GM04504 (cell line): ENCODE results near the gene TNRC6A.
"Not testable (repeated sequence)": the region's sequence is repeated elsewhere in the genome, so short reads cannot be mapped to it uniquely, and the experiment has no call there.

ENCODE experiments used
- DNase-seq: peaks from one replicate; pipeline ENCODE4 v3.0.0-alpha.2; 2012; ENCODE audit warnings: low read depth

The TNRC6A gene

GRCh38 chr16:24759006-24759405, 29.6 kb downstream of the TNRC6A start:
- no peak for DNase-seq

DNA sequence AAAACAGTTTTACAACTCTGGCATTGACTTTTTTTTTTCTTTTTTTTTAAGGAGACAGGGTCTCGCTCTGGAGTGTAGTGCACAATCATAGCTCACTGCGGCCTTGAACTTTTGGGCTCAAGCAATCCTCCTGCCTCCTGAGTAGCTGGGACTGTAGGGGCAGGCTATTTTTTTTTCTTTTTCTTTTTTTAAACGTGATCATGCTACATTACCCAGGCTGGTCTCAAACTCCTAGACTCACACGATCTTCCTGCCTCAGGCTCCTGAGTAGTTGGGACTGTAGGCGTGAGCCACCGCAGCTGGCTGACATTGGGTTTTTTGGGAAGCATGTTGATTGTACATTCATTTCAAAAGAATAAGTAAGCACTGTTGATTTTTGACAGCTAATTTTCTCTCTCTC, 32.1 kb downstream of the TNRC6A start:
- DNase-seq, result no peak

- no peak for DNase-seq
Measured at GRCh38 chr16:24764916-24765315, 35.5 kb downstream of the TNRC6A start.

DNA sequence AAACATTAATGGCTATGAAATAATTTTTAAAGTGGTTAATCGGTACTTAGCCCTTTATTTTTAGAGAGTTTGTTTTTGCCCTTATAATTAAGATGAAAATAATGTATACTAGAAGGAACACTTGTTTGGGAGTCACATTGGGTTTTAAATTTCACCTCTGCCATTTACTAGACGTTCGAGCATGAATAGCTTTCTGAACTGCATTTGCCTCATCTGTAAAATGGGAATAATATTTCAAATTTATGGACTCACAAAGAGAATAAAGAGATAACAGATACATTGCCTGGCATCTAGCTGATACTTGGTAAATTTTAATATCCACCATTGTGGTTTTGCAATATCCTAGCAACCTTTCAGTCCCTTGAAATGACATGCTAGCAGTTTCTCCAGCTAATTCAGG, 36.6 kb downstream of the TNRC6A start:
- no peak for DNase-seq

GRCh38 chr16:24769806-24770205, 40.4 kb downstream of the TNRC6A start:
- DNase-seq, result no peak

GRCh38 chr16:24771132-24771778, 41.8 kb downstream of the TNRC6A start:
- DNase-seq, result no peak

GRCh38 chr16:24771779-24772157, 42.3 kb downstream of the TNRC6A start:
- DNase-seq, result no peak

DNA sequence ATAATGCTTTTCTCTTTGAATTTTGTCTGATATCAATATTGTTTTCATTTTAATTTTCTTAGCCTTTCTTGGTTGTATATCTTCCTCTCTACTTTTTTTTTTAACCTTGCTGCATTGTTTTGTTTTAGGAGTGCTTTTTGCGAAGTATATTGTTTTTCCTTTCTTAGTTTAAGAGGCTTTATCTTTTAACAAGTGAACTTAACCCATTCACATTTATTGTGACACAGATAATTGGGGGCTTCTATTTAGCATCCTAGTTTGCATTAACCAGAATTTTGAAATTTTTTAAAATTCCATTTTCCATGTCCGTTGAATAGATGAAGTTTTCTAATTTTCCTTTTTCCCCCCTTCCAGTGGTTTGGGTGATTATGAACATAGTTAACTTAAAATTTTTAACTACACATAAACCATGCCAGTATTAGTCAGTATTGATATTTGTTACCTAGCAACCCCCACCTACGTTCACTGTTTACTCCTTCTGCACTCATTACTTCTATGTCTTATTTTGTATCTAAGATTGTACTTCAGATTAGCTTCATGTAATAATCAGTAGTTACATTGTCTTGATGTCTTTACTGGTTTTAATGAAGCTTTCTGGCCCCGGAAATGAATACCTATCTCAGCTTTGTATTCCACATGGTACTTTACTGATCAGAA, 44.4 kb downstream of the TNRC6A start:
- no peak for DNase-seq

- DNase-seq, result no peak
Measured at GRCh38 chr16:24774510-24774909, 45.1 kb downstream of the TNRC6A start.

DNA sequence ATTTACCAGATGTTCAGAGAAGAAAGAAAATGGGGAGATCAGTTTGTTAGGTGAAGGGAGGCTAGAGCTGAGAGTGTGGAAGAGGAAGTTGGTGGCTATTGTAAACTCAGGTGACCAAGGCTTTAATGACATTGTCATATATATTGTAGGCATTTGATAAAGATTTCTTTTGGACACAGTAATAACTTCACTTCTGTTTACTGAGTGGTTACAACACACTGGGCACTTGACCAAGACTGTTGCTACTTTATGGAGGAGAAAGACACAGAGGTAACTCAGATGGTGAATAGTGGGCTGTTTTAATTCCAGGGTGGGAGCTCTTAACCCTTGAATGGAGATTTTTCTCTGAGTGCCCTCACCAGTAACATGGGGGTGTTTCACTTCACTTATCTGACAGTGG, 46.0 kb downstream of the TNRC6A start:
- DNase-seq, result peak; percentile 11

DNA sequence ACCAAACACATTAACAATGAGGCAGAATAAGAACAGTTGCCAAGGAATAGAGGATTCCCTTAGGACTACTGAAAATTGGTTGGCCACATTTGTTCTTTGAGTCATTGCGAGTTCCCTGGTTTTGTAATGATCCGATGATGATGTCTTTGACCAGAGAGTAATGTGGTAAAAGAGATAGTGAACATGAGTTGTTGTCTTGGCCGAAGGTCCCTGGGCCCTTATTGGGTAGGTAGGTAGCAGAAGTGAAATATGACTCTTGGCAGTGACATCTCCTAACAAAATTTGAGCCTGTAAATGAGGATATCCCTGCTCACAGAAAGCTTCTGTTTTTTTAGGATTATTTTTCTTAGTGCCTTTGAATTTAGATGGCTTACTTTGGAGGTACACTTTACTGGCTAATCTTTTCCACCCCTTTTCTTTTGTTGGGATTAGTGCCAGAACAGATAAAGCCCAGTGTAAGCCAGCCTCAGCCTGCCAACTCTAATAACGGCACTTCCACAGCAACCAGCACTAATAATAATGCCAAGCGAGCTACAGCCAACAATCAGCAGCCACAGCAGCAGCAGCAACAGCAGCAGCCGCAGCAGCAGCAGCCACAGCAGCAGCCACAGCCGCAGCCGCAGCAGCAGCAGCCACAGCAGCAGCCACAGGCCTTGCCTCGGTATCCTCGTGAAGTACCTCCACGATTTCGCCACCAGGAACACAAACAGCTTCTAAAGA, 47.2 kb downstream of the TNRC6A start:
- no peak for DNase-seq

DNA sequence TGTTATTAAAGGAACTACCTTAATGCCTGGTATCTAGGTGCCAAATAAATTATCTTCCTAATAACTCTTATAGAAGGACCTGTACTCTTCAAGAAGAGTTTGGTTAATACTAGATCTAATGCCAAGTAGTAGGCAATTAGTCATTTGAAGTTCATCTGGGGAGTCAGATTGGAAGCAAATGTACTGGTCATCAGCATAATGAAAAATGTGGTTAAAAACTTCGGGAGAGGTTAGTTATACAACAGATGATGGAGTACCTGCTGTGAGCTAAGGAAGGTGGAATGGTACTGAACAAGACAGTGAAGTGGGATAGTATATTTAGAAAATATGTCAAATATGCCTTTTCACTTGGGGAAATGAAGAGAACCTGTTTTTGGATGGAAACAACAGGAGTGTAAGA, 49.2 kb downstream of the TNRC6A start:
- DNase-seq, result no peak

DNA sequence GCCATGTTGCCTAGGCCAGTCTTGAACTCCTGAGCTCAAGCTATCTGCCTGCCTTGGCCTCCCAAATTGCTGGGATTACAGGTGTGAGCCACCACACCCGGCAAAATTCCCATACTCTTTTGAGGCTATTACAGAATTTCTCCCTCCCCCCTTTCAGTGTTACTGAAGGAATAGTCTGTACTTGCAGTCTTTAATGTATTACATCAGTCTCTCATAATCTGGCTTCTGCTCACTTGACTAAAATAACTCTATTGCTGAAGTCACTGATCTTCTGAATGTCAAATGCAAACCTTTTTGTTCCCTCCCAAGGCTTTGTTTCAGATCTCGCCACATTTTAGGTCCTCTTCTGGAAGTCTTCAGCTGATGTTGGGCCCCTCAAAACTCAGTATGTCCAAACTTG, 51.8 kb downstream of the TNRC6A start:
- DNase-seq, result no peak

- DNase-seq, result no peak
Measured at GRCh38 chr16:24784121-24784520, 54.7 kb downstream of the TNRC6A start.

DNA sequence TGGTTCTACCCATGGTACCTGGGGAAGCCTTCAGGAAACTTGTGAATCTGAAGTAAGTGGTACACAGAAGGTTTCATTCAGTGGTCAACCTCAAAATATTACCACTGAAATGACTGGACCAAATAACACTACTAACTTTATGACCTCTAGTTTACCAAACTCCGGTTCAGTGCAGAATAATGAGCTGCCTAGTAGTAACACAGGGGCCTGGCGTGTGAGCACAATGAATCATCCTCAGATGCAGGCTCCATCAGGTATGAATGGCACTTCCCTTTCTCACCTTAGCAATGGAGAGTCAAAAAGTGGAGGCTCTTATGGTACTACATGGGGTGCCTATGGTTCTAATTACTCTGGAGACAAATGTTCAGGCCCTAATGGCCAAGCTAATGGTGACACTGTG, 60.4 kb downstream of the TNRC6A start:
- no peak for DNase-seq

- no peak for DNase-seq
Measured at GRCh38 chr16:24800586-24800985, 71.1 kb downstream of the TNRC6A start.

- DNase-seq, result no peak
Measured at GRCh38 chr16:24801761-24802302, 72.4 kb downstream of the TNRC6A start.

GRCh38 chr16:24805484-24805883, 76.0 kb downstream of the TNRC6A start:
- no peak for DNase-seq

DNA sequence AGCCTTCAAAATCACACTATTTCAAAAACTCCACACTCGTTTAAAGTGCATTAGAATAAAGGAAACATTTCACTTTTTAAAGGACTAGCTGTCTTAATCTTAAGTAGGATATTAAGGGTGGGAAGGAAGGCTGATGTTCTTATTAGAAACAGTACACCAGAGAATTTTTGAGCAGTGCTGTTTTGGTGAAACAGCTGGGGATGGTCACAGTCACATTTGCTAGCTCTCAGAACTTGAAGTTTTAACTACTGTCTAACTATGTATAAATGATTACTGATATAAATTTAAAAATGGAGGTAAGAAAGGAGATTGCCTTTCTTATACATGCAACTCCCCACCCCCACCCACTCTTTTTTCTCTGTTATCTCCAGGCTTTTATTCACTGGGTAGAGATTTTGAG, 77.8 kb downstream of the TNRC6A start:
- no peak for DNase-seq

- no peak for DNase-seq
Measured at GRCh38 chr16:24810951-24811843, 81.7 kb downstream of the TNRC6A start.

DNA sequence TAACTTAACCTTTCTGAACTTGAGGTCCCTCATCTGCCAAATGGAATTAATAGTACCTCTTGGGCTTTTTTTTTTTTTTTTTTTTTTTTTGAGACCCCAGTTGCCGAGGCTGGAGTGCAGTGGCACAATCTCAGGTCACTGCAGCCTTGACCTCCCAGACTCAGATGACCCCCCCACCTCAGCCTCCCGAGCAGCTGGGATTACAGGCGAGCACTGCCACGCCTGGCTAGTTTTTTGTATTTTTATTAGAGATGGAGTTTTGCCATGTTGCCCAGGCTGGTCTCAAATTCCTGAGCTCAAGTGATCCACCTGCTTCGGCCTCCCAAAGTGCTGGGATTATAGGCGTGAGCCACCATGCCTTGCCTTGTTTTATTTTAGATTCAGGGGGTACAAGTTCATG, 83.4 kb downstream of the TNRC6A start:
- not testable (repeated sequence) for DNase-seq

GRCh38 chr16:24815021-24815420, 85.6 kb downstream of the TNRC6A start:
- no peak for DNase-seq
